Activated T-helper 17 cell treated with anti-CD3 and anti-CD28 coated beads, Interleukin-2, amount 50 U/mL, for 72 hours (primary cell): ENCODE data around the gene RPH3AL. TPM values are rescaled to one million over a fixed set of nuclear protein-coding genes. Genes with fewer than 3 reads are reported as not detected.
A peak's percentile ranks its signal among the peaks of the same experiment; 100 is the strongest.

Experiments
- ATAC-seq: fragments of 150-1000 bp; cut with Tn5 transposase; replicated peaks from 2 replicates; pipeline ENCODE4 v1.10.0; 2021; ENCODE audit warnings: mild to moderate bottlenecking, moderate library complexity
- H3K27ac Mint-ChIP-seq: one replicate; pipeline ENCODE4 v1.8.0; 2022; ENCODE audit warnings: mixed read lengths
- H3K27me3 Mint-ChIP-seq: one replicate; pipeline ENCODE4 v1.8.0; 2022; ENCODE audit warnings: mixed read lengths
- H3K36me3 Mint-ChIP-seq: one replicate; pipeline ENCODE4 v1.8.0; 2022; ENCODE audit warnings: low read depth, mild to moderate bottlenecking, mixed read lengths
- H3K4me1 Mint-ChIP-seq: one replicate; pipeline ENCODE4 v1.8.0; 2022; ENCODE audit warnings: mixed read lengths
- H3K4me3 Mint-ChIP-seq: one replicate; pipeline ENCODE4 v1.8.0; 2022; ENCODE audit warnings: mild to moderate bottlenecking, mixed read lengths
- H3K9me3 Mint-ChIP-seq: one replicate; pipeline ENCODE4 v1.8.0; 2022; ENCODE audit warnings: mixed read lengths
- total RNA-seq, 2 donors: library from RNA; stranded (reverse); gene quantifications; one replicate each; pipeline ENCODE4 v1.2.3, GENCODE V29; 2022

The RPH3AL gene
- total RNA-seq, 2 donors from 2014 or later = 1.9 to 2.5 TPM

DNA sequence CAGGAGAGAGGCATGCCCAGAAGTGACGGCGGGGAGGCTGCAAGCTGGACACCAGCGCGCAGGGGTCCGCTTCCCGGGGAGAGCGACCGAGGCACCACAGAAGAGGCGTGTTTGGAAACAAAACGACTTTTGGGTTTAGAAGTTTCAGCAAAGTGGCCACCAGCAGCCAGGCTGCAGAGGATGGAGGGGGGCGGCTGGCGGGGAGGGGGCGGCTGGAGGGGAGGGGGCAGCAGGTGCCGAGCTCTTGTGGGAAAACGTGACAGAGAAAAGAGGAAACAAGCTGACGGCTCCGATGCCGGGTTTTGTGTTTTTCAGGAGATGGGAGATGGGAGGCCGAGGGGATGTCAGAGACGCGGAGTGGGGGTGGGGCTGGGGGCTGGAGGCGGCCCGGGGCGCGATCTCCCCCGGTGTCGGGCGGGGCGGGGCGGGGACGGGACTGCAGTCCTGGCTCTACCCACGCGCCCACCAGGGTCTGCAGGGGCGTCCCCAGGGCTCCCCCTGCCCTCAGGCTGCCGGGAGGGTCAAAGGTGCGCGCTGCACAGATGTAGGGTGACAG lies 32.1 kb upstream of the RPH3AL start:
- Mint-ChIP-seq H3K36me3 (no peaks in the 10 kb centered on the region), H3K4me3 (peak overlapping the region; percentile 54), H3K9me3 (no peaks in the 10 kb centered on the region), H3K27me3 (peaks cover 17% of the 10 kb centered on the region), H3K27ac (no peak overlapping the region), H3K4me1 (peaks cover 11% of the 10 kb centered on the region)
- ATAC-seq = no peak

DNA sequence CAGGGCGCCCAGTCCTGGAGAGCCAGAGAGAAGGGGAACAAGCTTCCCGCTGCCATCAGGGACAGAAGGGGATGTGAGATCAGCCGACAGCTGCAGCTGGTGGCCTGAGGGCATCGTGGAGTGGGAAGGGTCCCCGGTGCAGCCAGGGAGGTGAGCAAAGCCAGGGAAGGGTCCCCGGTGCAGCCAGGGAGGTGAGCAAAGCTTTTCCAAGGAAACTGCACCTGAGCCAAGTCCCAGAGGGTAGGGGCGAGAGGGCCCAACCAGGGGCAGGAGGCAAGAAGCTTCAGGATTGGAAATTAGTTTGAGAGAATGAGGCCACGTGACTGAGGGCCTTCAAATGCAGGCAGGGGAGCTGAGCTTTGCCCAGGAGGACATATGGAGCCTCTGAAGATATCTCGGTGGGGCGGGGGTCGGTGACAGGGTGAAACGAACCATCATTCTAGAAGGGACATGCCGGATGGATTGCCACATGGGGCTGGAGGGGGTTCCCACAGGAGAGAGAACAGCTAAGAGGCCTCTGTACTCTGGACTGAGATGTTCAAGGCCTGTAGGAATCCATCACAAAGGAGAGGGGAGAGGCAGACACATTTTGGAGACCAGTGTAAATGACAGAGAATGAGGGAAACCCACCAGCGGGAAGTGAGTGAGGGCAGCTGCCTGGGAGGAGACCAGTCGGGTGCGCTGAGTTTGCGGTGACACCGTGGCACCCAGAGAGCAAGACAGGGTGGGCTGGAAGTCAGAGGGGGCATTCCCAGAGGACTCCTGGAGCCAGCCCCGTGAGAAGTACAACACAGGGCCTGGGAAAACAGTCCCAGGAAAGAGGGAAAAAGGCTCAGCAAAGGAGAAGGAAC lies 31.4 kb upstream of the RPH3AL start:
- Mint-ChIP-seq H3K27me3 (peaks cover 17% of the 10 kb centered on the region), H3K4me1 (peaks cover 11% of the 10 kb centered on the region), H3K36me3 (no peaks in the 10 kb centered on the region), H3K9me3 (no peaks in the 10 kb centered on the region), H3K4me3 (peak overlapping the region; percentile 54), H3K27ac (no peak overlapping the region)
- no peak for ATAC-seq

DNA sequence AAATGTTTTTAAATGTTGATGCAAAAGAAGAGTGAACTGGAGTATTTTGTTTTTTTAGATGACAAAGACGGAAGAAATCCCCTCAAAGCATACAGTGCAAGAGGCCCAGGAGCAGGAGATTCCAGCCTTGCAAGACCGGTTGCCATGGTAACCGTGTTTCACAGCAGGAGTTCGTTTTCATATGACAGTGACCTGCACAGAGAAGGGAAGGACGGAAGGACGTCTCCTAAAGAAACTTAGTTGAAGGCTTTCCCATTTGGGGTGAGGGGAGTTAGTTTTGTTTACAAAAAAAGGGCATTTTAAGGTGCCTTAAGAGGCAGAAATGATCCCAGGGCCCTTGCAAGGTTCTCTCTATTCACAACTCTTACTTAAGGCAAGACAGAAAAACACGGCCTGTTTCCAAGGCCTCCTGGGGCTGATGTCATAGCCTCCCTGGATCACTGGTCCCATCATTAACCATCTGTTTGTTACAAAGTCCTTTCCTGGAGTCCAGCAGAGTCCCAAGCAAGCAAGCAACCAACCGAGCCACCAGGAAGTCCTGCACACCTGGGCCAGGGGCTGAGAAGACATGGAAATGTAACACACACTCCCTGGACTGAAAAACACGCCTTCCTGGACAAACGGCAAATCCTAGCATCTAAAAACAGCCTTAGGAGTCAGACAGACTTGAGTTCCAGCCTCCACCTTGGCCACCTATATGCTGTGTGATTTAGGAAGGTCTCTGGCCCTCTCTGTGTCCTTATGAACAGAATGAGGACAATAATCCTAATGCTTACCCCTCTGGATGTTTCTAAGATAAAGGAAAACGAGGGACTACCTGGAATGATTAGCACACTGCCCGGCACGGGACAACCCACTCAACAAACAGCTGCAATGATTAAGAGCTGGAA lies 30.3 kb upstream of the RPH3AL start:
- H3K4me1 Mint-ChIP-seq = peaks cover 11% of the 10 kb centered on the region

DNA sequence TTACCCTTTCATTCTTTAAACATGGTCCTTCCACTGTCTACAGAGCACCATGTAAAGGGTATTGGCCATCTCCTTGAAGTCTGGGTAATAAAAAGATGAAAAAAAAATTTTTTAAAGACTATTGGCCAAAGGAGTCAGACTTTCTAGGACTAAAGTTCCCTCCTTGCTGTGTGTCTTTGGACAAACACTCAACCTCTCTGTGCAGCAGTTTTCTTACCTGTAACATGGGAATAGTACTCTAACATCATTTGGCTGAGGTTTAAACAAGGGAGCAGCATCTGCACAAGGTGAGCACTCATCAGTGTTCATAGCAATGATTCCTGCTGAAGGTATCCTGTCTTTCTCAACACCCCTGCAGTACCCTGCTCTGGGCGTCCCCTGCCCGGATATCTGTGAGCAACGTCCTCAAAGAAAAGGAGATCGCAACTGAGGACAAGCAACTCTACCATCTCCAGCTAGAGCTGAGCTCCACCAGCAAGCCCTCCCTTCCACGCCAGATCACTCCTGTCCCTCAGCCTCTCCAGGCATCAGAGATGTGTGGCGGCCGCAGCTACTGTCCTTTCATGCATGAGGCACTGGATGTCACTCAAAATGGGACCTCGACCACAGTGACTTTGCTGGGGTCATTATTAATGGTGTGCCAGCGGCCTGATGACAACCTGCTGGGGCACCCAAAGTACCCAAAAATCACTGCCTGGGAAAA lies 29.5 kb upstream of the RPH3AL start:
- Mint-ChIP-seq H3K36me3 (no peaks in the 10 kb centered on the region), H3K9me3 (no peaks in the 10 kb centered on the region), H3K27me3 (peaks cover 12% of the 10 kb centered on the region), H3K27ac (no peak overlapping the region), H3K4me1 (peaks cover 11% of the 10 kb centered on the region), H3K4me3 (peak overlapping the region; percentile 42)
- no peak for ATAC-seq

More for the DNA sequence above, 30.3 kb upstream of the RPH3AL start:
- H3K9me3 Mint-ChIP-seq = no peaks in the 10 kb centered on the region
- no peak overlapping the region for H3K27ac Mint-ChIP-seq
- H3K36me3 Mint-ChIP-seq = no peaks in the 10 kb centered on the region
- no peak for ATAC-seq
- peak overlapping the region; percentile 54 for H3K4me3 Mint-ChIP-seq
- H3K27me3 Mint-ChIP-seq = peaks cover 16% of the 10 kb centered on the region

DNA sequence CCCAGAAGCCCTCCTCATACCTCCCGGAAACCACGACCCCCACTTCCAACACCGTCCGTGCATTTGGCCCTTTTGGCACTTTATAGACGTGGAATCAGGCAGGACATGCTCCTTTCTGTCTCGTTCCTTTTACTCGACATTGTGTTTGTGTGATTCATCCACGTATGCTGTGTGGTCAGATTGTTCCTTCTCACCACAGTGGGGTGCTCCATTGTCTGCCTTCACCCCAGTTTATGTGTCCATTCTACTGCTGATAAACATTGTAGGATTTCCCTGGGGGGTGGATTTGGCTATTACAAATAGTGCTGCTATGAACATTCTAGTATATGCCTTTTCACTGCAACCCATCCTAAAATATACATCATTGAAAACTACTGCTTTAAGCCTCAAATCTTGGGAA lies 28.9 kb upstream of the RPH3AL start:
- peak; percentile 17 for ATAC-seq
- Mint-ChIP-seq H3K27ac (peak overlapping the region; percentile 50), H3K4me3 (peak overlapping the region; percentile 42), H3K4me1 (peaks cover 6% of the 10 kb centered on the region), H3K9me3 (no peaks in the 10 kb centered on the region), H3K36me3 (no peaks in the 10 kb centered on the region), H3K27me3 (peaks cover 7% of the 10 kb centered on the region)

DNA sequence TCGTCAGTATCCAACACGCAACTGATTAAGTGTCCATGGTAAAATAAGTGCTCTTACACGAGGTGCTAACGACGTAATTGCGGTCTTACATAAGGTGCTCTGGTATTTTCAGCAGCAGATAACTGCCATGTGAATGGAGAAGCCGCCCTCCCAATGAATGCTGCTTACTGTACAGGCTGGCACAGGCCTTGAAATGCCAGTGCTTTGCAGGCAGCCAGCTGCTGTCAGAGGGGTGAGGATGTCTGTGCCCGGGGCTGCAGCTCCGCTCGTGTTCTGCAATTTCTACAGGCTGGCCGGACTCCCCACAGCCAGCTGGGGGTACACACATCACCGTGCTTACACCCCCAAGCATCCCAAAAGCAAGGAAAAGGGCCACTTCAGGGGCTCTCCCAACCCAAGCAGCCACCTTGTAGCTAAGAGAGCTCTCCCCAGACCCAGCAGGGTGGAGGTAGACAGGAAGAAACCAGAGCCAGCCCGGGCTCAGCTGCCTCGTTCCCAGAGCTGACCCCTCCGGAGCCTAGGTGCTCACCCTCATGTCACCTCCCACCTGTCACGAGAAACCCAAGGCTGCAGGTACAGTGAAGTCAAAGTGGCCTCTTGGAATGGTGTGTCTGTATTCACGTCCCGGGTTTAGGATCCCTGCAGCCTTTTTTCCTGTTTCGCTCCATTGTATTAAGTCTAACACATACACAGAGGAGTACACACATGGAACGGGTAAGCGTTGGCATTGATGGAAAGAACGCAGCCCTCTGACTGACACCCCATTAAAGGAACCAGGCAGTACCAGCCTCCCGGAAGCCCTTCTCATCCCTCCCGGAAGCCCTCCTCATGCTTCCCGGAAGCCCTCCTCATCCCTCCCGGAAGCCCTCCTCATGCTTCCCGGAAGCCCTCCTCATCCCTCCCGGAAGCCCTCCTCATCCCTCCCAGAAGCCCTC lies 27.2 kb upstream of the RPH3AL start:
- H3K4me1 Mint-ChIP-seq = peaks cover 5% of the 10 kb centered on the region
- peaks cover 7% of the 10 kb centered on the region for H3K27me3 Mint-ChIP-seq
- H3K36me3 Mint-ChIP-seq = no peaks in the 10 kb centered on the region
- peak; percentile 39 for ATAC-seq
- H3K27ac Mint-ChIP-seq = no peak overlapping the region
- H3K9me3 Mint-ChIP-seq = no peaks in the 10 kb centered on the region
- H3K4me3 Mint-ChIP-seq = no peak overlapping the region

DNA sequence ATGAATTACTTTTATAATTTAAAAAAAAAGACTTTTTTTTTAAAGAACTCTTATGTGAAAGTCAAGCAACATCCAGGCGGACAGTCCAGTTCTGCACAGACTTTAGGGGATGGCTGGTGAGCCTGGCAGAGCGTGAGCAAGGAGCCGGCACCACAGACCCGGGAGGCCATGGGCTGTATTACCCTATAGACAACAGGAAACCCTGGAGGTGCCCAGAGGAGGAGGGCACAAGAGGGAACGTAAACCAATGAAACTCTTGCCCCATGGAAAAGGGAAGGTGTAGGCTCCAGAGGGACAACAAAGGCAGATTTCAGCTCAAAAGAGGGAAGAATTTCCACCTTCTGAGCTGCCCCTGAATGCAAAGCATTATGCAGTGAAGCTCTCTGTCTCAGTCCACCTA lies 25.5 kb upstream of the RPH3AL start:
- H3K4me1 Mint-ChIP-seq = peaks cover 5% of the 10 kb centered on the region
- H3K4me3 Mint-ChIP-seq = no peak overlapping the region
- ATAC-seq = no peak
- H3K27me3 Mint-ChIP-seq = no peaks in the 10 kb centered on the region
- H3K27ac Mint-ChIP-seq = no peak overlapping the region
- no peaks in the 10 kb centered on the region for H3K36me3 Mint-ChIP-seq
- H3K9me3 Mint-ChIP-seq = no peaks in the 10 kb centered on the region

DNA sequence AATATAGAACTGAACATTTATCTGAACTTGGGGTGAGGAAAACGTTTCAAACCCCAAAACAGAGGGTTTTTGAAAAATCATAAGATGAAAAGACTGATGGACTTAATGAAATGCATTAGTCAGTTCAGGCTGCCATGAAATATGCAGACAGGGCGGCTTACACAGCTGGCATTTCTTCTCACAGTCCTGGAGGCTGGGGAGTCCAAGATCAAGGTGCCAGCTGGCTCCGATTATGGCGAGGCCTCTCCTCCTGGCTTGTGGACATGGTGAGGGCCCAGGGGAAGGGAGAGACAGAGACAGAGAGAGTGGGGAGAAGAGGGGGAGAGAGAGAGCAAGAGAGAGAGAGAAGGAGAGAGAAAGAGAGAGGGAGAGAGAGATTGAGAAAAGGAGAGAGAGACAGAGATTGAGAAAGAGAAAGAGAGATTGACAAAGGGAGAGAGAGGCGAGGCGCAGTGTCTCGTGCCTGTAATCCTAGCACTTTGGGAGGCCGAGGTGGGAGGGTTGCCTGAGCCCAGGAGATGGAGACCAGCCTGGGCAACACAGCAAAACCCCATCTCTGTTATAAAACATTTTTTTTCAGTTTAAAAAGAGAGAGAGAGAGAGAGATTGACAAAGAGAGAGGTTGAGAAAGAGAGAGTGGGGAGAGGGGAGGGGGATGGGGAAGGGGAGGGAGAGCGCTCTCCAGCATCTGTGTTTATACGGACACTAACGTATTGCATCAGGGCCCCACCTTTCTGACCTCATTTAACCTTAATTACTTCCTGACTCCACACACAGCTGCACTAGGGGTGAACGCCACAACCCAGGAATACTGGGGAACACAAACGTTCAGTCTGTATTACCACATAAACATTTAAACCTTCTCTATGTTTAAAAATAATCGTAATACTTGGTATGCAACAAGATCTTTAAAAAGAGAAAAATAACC lies 24.6 kb upstream of the RPH3AL start:
- Mint-ChIP-seq H3K4me1 (peaks cover 5% of the 10 kb centered on the region), H3K9me3 (no peaks in the 10 kb centered on the region), H3K27me3 (no peaks in the 10 kb centered on the region), H3K27ac (no peak overlapping the region), H3K4me3 (no peak overlapping the region), H3K36me3 (no peaks in the 10 kb centered on the region)
- no peak for ATAC-seq

DNA sequence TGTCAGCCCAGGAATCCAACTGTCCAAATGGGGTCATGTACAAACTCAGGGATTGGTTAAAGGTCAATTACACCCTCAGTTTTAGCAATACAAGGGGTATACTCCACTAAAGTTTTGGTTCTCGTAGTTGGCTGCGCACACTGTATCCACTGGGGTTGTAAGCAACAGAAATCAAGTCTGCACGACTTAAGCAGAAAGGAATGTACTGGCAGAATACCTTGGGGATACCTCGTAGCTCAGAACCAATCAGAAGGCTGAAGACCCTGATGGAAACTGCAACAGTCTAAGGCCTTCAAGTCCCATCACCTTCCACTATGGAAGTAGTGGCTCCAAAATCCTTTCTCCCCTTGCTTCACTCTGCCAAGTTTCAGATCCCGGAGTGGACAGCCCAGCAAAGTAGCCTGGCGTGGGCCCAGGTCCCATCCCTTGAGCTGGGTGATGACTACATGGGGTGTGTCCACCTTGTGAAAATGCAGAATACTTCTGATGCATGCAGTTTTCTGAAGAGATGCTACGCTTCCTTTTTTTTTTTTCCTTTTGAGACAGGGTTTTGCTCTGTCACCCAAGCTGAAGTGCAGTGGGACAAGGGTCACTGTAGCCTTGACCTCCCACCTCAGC lies 21.1 kb upstream of the RPH3AL start:
- no peaks in the 10 kb centered on the region for H3K27me3 Mint-ChIP-seq
- ATAC-seq = no peak
- H3K9me3 Mint-ChIP-seq = no peaks in the 10 kb centered on the region
- H3K36me3 Mint-ChIP-seq = no peaks in the 10 kb centered on the region
- no peaks in the 10 kb centered on the region for H3K4me1 Mint-ChIP-seq
- no peak overlapping the region for H3K27ac Mint-ChIP-seq
- no peak overlapping the region for H3K4me3 Mint-ChIP-seq

DNA sequence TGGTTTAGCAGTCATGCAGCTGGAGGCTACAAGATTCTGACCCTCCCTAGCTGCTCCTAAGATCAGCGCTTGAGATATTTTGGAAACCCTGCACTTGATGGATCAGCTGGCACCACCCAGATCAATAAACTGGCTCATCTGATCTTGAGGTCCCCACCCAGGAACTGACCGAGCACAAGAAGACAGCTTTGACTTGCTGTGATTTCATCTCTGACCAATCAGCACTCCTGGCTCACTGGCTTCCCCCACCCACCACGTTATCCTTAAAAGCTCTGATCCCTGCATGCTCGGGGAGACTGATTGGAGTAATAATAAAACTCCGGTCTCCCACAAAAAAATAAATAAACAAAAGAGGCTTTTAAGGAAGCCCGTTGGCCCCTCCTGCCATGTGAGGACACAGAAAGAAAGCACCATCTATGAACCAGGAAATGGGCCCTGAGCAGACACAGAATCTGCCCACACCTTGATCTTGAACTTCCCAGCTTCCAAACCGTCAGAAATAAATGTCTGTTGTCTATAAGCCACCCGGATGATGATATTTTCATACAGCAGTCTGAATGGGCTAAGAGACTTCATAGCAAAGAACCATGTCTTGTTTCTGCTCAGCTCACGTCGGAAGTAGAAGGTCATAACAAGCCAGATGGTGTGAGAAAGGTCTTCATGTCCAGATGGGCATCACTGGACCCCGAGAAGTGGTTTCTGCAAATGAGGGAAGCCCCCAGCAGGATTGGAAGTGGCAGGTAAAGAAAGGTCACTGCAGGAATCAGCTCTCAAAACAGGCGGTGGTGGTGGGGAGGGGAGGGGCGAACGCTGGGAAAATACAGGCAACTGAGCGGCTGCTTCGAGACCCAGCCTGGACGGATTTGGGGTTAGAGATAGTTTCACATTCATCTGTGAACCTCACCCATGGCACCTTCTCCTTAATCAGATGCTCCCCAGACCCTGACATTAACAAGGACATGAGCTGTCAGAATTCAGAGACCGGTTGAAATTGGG lies 19.8 kb upstream of the RPH3AL start:
- Mint-ChIP-seq H3K4me1 (no peaks in the 10 kb centered on the region), H3K27ac (peak overlapping the region; percentile 25), H3K4me3 (no peak overlapping the region), H3K9me3 (no peaks in the 10 kb centered on the region), H3K27me3 (no peaks in the 10 kb centered on the region), H3K36me3 (no peaks in the 10 kb centered on the region)
- no peak for ATAC-seq

DNA sequence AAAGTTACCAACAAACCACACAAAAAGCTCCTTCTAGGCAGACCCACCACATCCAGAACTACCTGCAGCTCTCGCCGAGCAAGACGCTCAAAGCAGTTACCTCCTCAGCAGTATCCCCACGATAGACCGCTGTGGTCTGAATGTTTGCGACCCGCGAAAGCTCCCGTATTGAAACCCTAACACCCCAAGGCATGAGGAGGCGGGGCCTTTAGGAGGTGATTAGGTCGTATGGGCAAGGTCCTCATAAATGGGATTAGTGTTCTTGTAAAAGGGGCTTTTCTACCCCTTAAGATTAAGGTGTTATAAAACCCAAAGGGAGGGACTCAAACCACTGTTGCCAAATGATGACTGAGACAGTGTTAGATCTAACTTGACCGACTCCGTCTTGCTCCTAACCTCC lies 19.0 kb upstream of the RPH3AL start:
- no peak for ATAC-seq
- no peak overlapping the region for H3K4me3 Mint-ChIP-seq
- H3K36me3 Mint-ChIP-seq = no peaks in the 10 kb centered on the region
- H3K4me1 Mint-ChIP-seq = no peaks in the 10 kb centered on the region
- H3K27me3 Mint-ChIP-seq = no peaks in the 10 kb centered on the region
- H3K27ac Mint-ChIP-seq = no peak overlapping the region
- H3K9me3 Mint-ChIP-seq = no peaks in the 10 kb centered on the region
